ENCODE measurements around the gene DHX16. TPM values are rescaled to one million over a fixed set of nuclear protein-coding genes. Genes with fewer than 3 reads are reported as not detected.

The DHX16 gene
- total and polyA plus RNA-seq, 2 of the 8 experiments (the other 6 are each of a cell fraction or from before 2014, with no cell fraction given) = 27.4 to 44.4 TPM

DNA sequence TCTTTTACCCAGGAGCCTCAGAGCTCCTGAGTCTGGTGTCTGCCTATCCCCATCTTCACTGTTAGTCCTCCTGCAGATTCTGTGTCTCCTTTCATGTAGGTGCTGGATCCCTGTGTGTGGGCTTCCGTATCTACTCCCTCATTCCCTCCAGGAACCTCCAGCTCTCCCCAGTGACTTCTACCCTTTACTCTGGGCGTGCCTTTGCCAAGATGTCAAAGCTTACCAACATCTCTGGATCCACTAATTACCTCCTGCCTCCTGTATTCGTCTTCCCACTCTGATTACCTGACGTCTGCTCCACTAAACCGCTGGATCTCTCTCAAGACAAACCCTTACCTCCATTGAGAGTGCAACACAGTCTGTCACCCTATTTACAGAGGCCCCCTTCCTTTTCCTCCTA is 28.0 kb downstream of the DHX16 start:
- Histone ChIP-seq H2AK5ac (ENCODE audit: low read depth, low read length) (no peak overlapping the region), H2BK5ac (ENCODE audit: low read depth, low read length) (no peak overlapping the region), H3K27me3 (replicated peaks in 1 of 4; ENCODE audit: control insufficient read depth in 3 of 4, extremely low read depth in 1 of 4, insufficient read depth in 3 of 4, low read length in 3 of 4) (no peaks in the 10 kb centered on the region), H3K23me2 (ENCODE audit: low read depth, low read length) (peaks cover 5% of the 10 kb centered on the region; the same call in 1 of the 2 replicates), H4K20me1 (replicated peaks in 1 of 2; ENCODE audit: control insufficient read depth in 1 of 2, insufficient read depth in 2 of 2, low read length in 2 of 2) (peaks cover 0 to 2% of the 10 kb centered on the region in 2 experiments), H2BK20ac (ENCODE audit: low read length) (no peak overlapping the region), H3K79me2 (ENCODE audit: control insufficient read depth in 1 of 2, insufficient read depth in 2 of 2, low read length in 2 of 2) (peaks cover 3 to 20% of the 10 kb centered on the region in 2 experiments; a peak in 3 of 4 replicates), H3K36me3 (ENCODE audit: control insufficient read depth in 2 of 4, insufficient read depth in 4 of 4, low read length in 3 of 4) (peaks cover 8 to 19% (median 13%) of the 10 kb centered on the region in 4 experiments), H2BK120ac (replicated peaks; ENCODE audit: low read depth, low read length) (no peak overlapping the region), H2AFZ (ENCODE audit: low read length) (no peak overlapping the region), H3K4me1 (replicated peaks in 1 of 4; ENCODE audit: control insufficient read depth in 3 of 4, insufficient read depth in 4 of 4, low read length in 3 of 4) (peaks cover 0 to 6% (median 4%) of the 10 kb centered on the region in 4 experiments; a peak in 5 of 7 replicates), H3K4me2 (ENCODE audit: insufficient read depth in 1 of 2, low read depth in 2 of 2, low read length in 2 of 2) (no peak overlapping the region), H2BK12ac (ENCODE audit: low read depth, low read length) (no peak overlapping the region), H3K23ac (ENCODE audit: insufficient read length) (no peak overlapping the region), H3K18ac (ENCODE audit: extremely low read depth, low read length) (no peak overlapping the region), H4K8ac (ENCODE audit: extremely low read depth, insufficient read depth, low read length) (no peak overlapping the region), H3K56ac (replicated peaks; ENCODE audit: insufficient read length, low read depth, low read length) (no peak overlapping the region), H3K9ac (replicated peaks in 1 of 4; ENCODE audit: extremely low read depth in 1 of 4, low read depth in 3 of 4, low read length in 3 of 4) (no peak overlapping the region), H2BK15ac (ENCODE audit: low read length) (no peak overlapping the region), H4K91ac (replicated peaks; ENCODE audit: insufficient read length, low read length) (no peak overlapping the region), H3K79me1 (ENCODE audit: low read depth, low read length) (peaks cover 7% of the 10 kb centered on the region), H4K5ac (ENCODE audit: insufficient read length, low read depth, low read length) (no peak overlapping the region), H3K27ac (ENCODE audit: low read depth, low read length) (no peak overlapping the region), H3K14ac (ENCODE audit: insufficient read length) (no peak overlapping the region), H3K9me3 (ENCODE audit: insufficient read depth in 2 of 2, low read depth in 1 of 2, low read length in 1 of 2) (no peaks in the 10 kb centered on the region), H3K4ac (replicated peaks; ENCODE audit: insufficient read length, low read depth, low read length) (no peak overlapping the region), H3K4me3 (ENCODE audit: extremely low read depth in 1 of 4, insufficient read depth in 2 of 4, low read depth in 3 of 4, low read length in 4 of 4) (no peak overlapping the region)
- DNase-seq (ENCODE audit: low read depth in 1 of 2, low spot score in 2 of 2) (no peak), FAIRE-seq (no peak)
- ChIA-PET CTCF (ENCODE audit: partially characterized antibody) (interaction anchor here (0.9 to 1.5 kb wide), 4 partner anchors 19 to 163 kb away, joined by 3 to 5 read pairs (median 4); partner anchors contain the start of gene DHX16), POLR2A (ENCODE audit: partially characterized antibody) (interaction anchor here (1.1 to 3.1 kb wide), 9 partner anchors 12 to 99 kb away, joined by 3 to 17 read pairs (median 9); partner anchors contain the start of genes MRPS18B and PPP1R10)
- 90% methylated on average over 5 of the region's 5 CpGs; no CpG with 5 or more reads in 1 of the 2 experiments for WGBS, 2 experiments (ENCODE audit: extremely low coverage in 1 of 2, insufficient coverage in 1 of 2, insufficient read length in 1 of 2, insufficient replicate concordance in 2 of 2, low coverage in 1 of 2, low lambda C conversion rate in 2 of 2, missing lambda C conversion rate in 1 of 2)
- TF ChIP-seq EP300 (IDR thresholded peaks at IDR 0.05; ENCODE audit: borderline replicate concordance in 1 of 2, low read depth in 2 of 2, low read length in 2 of 2) (no peak), CEBPB (IDR thresholded peaks at IDR 0.05; ENCODE audit: low read depth, low read length) (no peak), CBX8 (IDR thresholded peaks at IDR 0.05; ENCODE audit: borderline replicate concordance, low read depth, low read length) (no peak), CTBP2 (IDR thresholded peaks at IDR 0.05; ENCODE audit: borderline replicate concordance, insufficient read depth, insufficient read length, low read length) (no peak), EGR1 (IDR thresholded peaks at IDR 0.05; ENCODE audit: borderline replicate concordance, low read depth, low read length) (no peak), KDM4A (IDR thresholded peaks at IDR 0.05; ENCODE audit: low read depth, low read length, severe bottlenecking) (no peak), FOSL1 (IDR thresholded peaks at IDR 0.05; ENCODE audit: insufficient read depth, low read depth, low read length) (no peak)
- TF ChIP-seq, protein P1, sequence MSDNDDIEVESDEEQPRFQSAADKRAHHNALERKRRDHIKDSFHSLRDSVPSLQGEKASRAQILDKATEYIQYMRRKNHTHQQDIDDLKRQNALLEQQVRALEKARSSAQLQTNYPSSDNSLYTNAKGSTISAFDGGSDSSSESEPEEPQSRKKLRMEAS (IDR thresholded peaks at IDR 0.05) = no peak

Data from H1 (cell line).